Stimulated activated CD4-positive, alpha-beta T cell treated with anti-CD3 and anti-CD28 coated beads, Interleukin-15, amount 100 ng/mL, for 24 hours (primary cell): ENCODE measurements around the gene IGF1.

ENCODE experiments used
- DNase-seq: peaks from one replicate; pipeline ENCODE4 v3.0.0-alpha.2; 2020

Gene IGF1

GRCh38 chr12:102480406-102480805 lies at the start of gene IGF1:
IGF1 (minus strand) TSS chr12:102480563; CDS start chr12:102480381, 182 bp downstream.
- no peak for DNase-seq

DNA sequence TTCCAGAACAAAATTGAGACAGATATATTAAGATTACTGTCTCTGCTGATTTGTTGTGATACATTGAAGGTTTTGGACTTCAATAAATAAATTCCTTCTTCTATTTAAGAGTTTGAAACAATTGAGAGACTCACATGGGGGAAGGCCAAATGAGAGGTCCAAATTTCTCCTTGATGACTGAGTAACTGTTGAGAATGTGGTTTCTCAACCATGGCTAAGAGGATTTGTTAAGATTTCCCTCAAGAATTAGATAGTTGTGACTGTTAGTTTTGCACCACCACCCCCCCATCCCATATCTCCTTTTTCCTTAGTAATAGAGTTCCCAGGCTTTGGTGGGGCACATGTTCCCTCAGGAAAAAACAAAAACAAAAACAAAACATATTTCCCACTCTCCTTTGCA lies 47.7 kb upstream of the IGF1 start:
- DNase-seq = no peak

DNA sequence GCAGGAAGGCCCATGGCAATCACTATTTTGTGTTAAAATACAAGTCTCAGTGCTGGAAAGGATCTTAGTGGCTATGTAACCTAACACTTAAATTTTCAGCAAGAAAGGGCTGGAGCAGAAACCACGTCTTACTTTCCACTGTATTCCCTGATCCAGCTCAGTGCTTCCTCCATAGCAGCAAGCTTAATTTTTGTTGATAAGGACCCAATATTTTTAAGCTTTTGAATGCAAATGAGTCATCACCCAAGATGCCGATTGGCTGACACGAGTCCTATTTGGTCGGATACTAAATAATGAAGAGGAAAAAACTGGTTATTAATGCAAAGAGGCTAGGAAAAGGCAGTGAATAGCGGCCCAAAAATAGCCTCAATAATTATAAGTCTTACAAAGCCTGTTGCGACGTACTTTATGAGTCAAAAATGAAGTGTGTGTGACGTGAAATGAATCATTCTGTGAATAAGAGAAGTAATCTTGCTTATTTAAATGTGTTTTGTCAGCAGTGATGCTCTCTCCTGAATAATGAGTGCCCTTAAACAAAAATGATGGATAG lies 46.9 kb upstream of the IGF1 start:
- no peak for DNase-seq

GRCh38 chr12:102526656-102527055 lies 46.3 kb upstream of the IGF1 start:
- no peak for DNase-seq

DNA sequence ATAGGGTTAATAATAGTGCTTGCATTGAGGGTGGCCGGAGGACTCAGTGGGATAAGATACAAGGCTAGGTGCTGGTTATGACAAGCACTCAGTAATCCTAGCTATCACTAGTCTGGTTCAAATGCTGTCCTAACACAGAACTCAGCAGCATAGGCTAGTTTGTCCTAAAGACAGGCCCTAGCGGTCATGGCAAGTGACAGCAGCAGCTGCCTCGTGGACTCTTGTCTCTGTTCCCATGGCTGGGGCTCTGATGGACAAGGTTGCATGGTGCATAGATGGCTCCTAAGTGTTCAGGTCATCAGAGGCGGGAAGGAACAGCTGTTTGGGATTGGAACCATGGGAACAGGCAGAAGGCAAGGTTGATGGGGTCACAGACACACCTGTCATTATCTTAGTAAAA lies 42.4 kb upstream of the IGF1 start:
- no peak for DNase-seq

- DNase-seq = no peak
Observed at GRCh38 chr12:102521662-102522277, 41.4 kb upstream of the IGF1 start.

DNA sequence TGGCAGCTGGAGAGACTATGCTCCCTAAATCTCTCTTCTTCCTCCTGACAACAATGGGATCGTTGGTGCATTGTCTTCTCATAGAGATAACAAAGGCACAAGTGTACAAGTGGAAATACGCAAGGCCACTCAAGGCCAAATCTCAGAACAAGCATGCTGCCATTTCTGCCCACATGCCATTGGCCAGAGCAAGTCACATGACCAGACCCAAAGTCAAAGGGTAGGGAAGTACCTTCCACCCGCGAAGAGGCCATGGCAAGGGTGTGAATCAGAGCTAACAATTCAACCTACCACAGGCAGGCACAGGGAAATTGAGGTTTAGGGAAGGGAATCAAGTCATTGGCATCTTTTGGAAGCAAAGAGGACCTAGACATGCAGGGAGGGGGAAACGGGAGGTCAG lies 38.5 kb upstream of the IGF1 start:
- DNase-seq = no peak

- DNase-seq = no peak
Observed at GRCh38 chr12:102514696-102515095, 34.3 kb upstream of the IGF1 start.

DNA sequence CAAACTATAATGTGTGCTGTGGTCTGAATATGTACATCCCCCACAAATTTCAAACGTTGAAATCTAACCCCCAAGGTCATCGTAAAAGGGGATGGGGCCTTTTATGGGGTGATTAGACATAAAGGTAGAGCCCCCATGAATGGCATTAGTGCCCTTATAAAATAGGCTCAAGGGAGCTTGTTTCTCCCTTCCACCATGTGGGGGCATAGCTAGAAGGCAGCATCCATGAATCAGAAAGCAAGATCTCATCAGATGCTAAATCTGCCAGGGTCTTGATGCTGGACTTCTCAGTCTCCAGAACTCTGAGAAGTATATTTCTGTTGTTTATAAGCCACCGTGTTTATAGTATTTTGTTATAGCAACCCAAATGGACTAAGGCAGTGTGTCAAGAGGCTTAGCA lies 33.4 kb upstream of the IGF1 start:
- DNase-seq = no peak

DNA sequence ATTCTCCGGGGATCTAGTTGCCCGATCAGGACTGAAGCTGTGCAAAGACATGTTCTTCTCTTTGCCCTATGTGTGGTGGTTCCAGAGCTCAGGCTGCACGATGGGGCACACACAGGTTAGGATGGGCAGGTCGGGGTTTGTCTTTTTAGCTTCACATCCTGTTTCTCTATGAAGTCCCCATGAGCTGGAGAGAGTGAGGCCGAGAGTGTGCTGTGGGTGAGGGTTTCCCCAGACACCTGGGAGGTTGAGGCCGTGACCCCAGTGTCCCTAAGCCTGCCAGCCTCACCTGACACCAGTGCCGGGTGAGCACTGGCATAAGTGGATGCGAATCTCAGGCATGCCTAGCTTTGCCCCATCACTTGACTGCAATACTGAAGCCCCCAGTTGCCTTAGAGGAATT lies 32.9 kb upstream of the IGF1 start:
- DNase-seq = no peak

GRCh38 chr12:102512523-102512922 lies 32.2 kb upstream of the IGF1 start:
- DNase-seq = no peak

- DNase-seq = no peak
Observed at GRCh38 chr12:102511575-102511974, 31.2 kb upstream of the IGF1 start.

- no peak for DNase-seq
Observed at GRCh38 chr12:102510463-102510862, 30.1 kb upstream of the IGF1 start.

DNA sequence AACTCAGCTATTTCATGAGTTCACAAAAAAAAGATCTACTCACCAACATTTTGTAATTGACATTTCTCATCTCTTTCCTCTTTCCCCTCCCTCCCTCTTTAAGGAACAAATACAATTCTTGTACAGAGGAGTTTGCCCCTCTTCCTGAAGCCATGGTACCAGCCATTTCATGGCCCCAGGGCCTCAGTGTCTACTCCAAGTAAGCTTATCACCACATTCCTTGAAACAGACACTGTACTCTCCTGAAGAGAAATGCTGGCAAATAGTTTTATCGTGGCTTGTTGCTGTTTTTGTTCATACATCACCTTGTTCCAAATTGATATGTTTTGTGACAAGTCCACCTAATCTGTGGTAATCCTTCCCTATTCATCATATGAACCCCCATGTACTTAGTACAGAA lies 29.7 kb upstream of the IGF1 start:
- no peak for DNase-seq

DNA sequence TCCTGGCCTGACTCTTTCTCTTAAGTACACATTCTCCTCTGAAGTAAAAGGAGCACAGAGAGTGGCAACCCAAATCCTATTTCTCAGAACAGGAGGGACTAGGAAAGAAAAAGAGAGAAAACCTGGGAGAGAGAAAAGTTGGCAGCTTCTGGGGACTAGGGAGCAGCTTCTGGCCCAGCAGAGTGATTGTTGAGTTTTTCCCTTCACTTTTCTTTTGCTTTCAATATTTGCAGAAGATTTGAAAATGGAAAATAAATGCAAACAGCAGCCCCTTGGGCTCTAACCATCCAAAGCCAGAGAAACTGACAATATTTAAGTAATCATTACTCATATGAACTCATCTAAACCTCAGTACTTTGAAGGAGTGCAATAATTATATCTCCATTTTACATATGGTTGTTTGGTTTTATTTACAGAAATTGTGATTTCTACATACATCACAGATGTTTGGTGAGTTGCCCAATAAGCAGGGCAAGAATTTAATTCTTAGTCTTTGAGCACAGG lies 28.8 kb upstream of the IGF1 start:
- DNase-seq = no peak

GRCh38 chr12:102508052-102508451 lies 27.7 kb upstream of the IGF1 start:
- DNase-seq = no peak

DNA sequence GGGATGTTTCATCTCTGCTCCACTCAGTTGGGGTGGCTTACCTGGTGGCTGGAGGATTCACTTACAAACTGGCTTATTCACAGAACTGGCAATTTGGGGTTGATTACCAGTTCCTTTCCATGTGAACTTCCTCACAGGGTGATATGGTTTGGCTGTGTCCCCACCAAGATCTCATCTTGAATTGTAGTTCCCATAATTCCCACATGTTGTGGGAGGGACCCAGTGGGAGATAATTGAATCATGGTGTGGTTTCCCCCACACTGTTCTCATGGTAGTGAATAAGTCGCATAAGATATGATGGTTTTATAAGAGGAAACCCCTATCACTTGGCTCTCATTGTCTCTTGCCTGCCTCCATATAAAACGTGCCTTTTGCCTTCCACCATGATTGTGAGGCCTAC lies 26.9 kb upstream of the IGF1 start:
- DNase-seq = no peak

DNA sequence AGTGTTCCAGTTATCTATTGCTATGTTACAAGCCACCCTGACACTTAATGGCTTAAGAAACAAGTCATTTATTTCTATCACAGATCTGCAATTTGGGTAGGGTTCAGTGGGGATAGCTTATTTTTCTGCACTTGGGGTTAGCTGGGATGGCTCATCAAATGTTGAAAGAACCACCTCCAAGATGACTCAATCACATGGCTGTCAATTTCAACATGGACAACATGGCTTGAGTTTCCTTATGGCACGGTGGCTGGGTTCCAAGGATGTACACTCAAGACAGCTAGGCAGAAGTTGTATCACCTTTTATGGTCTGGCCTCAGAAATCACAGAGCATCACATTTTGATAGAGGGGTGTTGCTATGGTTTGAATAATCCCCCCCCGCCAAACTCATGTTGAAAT lies 24.5 kb upstream of the IGF1 start:
- no peak for DNase-seq

DNA sequence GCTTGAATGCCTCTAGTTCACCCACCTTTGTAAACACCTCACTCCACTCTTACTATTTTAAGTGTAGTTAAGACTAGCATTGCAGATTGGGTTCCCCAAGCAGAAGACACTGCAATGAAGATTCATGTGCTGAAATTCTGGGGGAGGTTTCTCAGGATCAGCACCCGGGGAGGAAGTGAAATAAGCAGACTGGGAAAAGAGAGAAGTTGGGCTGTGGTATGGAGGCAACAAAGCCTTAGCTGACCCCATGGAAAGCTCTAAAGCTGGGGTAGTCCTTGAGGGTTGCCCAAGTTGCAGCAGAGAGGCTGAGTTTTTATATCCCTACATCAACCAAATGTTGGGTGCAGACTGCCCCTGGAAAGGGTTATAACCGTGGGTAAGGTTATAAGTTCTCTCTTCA lies 23.9 kb upstream of the IGF1 start:
- DNase-seq = no peak

DNA sequence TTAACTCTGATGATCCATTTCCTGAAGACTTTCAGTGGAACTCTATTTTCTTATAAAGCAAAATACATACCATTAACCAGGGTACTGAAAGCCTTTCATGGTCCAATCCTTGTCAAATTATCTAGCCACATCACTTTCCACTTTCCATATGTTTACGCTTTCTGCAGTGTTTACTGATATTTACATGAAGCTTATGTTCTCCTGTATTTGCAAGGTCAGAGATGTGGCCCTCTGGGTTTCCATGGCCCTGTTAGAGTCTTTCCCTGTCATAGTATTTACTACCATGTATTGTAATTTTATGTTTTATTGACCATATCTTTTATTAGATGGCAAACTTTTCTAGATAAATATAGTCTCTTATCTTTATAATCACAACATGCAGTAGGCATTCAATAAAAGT lies 23.5 kb upstream of the IGF1 start:
- DNase-seq = no peak

- no peak for DNase-seq
Observed at GRCh38 chr12:102503056-102503681, 22.8 kb upstream of the IGF1 start.

DNA sequence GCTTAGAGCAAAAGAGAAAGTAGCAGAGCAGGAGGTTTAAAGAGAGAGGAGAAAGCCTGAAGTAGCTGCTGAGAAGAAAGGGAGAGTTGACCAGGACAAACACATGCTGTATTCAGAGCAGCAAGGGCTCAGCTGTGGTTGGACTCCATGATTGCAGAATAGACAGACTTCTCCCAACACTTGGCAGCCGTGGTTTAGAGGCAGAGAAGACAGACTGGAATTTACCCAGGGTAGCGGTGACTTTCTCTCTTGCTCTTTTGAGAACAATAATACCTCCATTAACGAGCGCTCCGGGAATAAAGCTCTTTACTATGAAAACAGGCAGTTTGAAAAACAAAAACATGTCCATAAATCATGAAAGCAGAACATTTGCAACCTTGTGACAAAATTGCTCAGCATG lies 21.4 kb upstream of the IGF1 start:
- no peak for DNase-seq

GRCh38 chr12:102498471-102498870 lies 18.1 kb upstream of the IGF1 start:
- DNase-seq = no peak

DNA sequence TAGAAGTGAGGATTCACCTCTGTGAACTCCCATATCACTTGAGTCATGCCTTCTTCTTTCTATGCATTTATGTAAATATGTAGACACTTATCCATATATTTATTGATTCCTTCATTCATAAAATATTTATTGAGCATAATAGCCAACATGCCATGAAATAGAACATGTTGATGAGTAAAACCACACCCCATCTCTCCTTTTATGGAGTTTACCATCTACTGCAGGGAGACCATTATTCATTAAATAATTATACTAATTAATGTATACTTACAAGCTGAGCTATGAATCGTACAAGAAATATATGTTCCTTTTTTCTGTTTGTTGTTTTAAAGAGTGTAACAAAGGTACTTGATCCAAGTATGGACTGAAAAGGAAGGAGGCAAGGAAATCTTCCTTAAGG lies 17.4 kb upstream of the IGF1 start:
- DNase-seq = no peak

DNA sequence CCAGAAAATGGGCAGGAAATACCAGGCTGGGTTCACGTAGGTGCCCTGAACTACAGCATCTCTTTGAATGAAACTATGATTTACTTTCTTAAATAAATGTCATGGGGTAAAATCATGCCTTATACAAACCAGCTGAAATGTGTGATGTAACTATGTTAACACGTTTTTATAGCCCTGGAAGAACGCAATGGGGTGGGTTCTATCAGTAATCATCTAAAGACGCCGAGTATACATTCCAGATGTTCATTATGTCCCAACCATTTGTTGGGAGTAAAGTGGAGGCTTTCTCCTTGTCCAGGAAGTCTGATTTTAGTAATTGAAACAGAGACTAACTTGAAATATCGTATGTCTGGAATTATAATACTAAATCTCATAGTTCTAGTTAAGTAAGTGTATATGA lies 16.2 kb upstream of the IGF1 start:
- no peak for DNase-seq
